GM12878 (cell line): ENCODE data around the gene TNNC2.

Experiments
- MTA3 ChIP-seq: IDR thresholded peaks from 2 replicates; pipeline ENCODE4 v1.6.1; 2012; ENCODE audit warnings: low read length, inconsistent platforms, borderline replicate concordance
- SIN3A ChIP-seq: IDR thresholded peaks from 2 replicates; pipeline ENCODE4 v1.6.1; 2012; ENCODE audit warnings: low read depth, low read length, improper control_type of control experiment
- SRF ChIP-seq, 2 experiments: IDR thresholded peaks; 2 replicates each; pipeline ENCODE4 v1.6.1; 2011; ENCODE audit warnings: low read depth in 2 of 2, low read length in 2 of 2, mild to moderate bottlenecking in 1 of 2, moderate library complexity in 1 of 2
- ZNF274 ChIP-seq: IDR thresholded peaks from one replicate; pipeline ENCODE4 v1.8.0; 2011; ENCODE audit not compliant: insufficient read length, insufficient read depth
- TF ChIP-seq, protein P1 (sequence below): fragments of 450-650 bp; IDR thresholded peaks from 2 replicates; pipeline ENCODE4 v1.6.1; 2014; ENCODE audit warnings: mild to moderate bottlenecking
- TF ChIP-seq, protein P2 (sequence below): IDR thresholded peaks from 2 replicates; pipeline ENCODE4 v1.6.1; 2012; ENCODE audit warnings: mild to moderate bottlenecking, low read depth, low read length
- TF ChIP-seq, protein P3 (sequence below), 3 experiments: IDR thresholded peaks in 2 of 3; conservative IDR thresholded peaks in 1 of 3; 2 replicates each; pipeline ENCODE4 v1.5.1; 2011; ENCODE audit warnings: low read depth in 3 of 3, low read length in 3 of 3, mild to moderate bottlenecking in 3 of 3, control low read depth in 2 of 3, moderate library complexity in 2 of 3, inconsistent platforms in 1 of 3, mixed read lengths in 1 of 3; ENCODE audit not compliant: control insufficient read depth in 2 of 3, insufficient read depth in 1 of 3; ENCODE audit errors: extremely low read depth in 1 of 3
- TF ChIP-seq, protein P4 (sequence below): fragments of 450-650 bp; formaldehyde crosslinking; IDR thresholded peaks from 2 replicates; pipeline ENCODE4 v1.5.0; 2022; ENCODE audit warnings: mild to moderate bottlenecking, missing genetic modification characterization

DNA sequence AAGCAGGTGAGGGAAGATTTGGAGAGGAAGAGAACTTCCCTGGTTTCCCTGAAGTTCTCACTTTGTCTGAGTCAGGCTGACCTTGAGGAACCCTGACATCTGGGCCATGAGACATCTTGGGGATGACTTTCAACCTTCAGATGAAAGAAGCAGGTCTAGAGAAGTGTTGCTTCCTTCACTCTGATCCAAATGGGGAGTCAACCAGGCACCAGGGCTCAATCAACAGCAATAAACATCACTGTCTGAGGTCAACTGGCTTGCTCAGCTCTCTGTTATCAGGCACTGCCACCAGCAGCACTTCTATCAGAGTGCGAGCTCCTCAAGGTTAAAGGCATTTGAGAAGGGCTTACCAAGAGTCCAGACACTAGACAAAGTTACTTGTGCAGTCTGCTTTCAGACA lies 23.8 kb upstream of the TNNC2 start:
- TF ChIP-seq SIN3A (no peak), MTA3 (no peak), ZNF274 (no peak), SRF (IDR thresholded peaks at IDR 0.05; ENCODE audit: low read depth in 2 of 2, low read length in 2 of 2) (no peak)
- TF ChIP-seq, protein P1, sequence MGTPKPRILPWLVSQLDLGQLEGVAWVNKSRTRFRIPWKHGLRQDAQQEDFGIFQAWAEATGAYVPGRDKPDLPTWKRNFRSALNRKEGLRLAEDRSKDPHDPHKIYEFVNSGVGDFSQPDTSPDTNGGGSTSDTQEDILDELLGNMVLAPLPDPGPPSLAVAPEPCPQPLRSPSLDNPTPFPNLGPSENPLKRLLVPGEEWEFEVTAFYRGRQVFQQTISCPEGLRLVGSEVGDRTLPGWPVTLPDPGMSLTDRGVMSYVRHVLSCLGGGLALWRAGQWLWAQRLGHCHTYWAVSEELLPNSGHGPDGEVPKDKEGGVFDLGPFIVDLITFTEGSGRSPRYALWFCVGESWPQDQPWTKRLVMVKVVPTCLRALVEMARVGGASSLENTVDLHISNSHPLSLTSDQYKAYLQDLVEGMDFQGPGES, result no peak
- TF ChIP-seq, protein P2, sequence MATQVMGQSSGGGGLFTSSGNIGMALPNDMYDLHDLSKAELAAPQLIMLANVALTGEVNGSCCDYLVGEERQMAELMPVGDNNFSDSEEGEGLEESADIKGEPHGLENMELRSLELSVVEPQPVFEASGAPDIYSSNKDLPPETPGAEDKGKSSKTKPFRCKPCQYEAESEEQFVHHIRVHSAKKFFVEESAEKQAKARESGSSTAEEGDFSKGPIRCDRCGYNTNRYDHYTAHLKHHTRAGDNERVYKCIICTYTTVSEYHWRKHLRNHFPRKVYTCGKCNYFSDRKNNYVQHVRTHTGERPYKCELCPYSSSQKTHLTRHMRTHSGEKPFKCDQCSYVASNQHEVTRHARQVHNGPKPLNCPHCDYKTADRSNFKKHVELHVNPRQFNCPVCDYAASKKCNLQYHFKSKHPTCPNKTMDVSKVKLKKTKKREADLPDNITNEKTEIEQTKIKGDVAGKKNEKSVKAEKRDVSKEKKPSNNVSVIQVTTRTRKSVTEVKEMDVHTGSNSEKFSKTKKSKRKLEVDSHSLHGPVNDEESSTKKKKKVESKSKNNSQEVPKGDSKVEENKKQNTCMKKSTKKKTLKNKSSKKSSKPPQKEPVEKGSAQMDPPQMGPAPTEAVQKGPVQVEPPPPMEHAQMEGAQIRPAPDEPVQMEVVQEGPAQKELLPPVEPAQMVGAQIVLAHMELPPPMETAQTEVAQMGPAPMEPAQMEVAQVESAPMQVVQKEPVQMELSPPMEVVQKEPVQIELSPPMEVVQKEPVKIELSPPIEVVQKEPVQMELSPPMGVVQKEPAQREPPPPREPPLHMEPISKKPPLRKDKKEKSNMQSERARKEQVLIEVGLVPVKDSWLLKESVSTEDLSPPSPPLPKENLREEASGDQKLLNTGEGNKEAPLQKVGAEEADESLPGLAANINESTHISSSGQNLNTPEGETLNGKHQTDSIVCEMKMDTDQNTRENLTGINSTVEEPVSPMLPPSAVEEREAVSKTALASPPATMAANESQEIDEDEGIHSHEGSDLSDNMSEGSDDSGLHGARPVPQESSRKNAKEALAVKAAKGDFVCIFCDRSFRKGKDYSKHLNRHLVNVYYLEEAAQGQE, result no peak
- TF ChIP-seq, protein P3, sequence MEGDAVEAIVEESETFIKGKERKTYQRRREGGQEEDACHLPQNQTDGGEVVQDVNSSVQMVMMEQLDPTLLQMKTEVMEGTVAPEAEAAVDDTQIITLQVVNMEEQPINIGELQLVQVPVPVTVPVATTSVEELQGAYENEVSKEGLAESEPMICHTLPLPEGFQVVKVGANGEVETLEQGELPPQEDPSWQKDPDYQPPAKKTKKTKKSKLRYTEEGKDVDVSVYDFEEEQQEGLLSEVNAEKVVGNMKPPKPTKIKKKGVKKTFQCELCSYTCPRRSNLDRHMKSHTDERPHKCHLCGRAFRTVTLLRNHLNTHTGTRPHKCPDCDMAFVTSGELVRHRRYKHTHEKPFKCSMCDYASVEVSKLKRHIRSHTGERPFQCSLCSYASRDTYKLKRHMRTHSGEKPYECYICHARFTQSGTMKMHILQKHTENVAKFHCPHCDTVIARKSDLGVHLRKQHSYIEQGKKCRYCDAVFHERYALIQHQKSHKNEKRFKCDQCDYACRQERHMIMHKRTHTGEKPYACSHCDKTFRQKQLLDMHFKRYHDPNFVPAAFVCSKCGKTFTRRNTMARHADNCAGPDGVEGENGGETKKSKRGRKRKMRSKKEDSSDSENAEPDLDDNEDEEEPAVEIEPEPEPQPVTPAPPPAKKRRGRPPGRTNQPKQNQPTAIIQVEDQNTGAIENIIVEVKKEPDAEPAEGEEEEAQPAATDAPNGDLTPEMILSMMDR (IDR thresholded peaks at IDR 0.05 in 2 of 3, conservative IDR thresholded peaks at IDR 0.05 in 1 of 3; ENCODE audit: control insufficient read depth in 2 of 3, extremely low read depth in 1 of 3, insufficient read depth in 1 of 3, low read depth in 3 of 3, low read length in 3 of 3), result no peak
- TF ChIP-seq, protein P4, sequence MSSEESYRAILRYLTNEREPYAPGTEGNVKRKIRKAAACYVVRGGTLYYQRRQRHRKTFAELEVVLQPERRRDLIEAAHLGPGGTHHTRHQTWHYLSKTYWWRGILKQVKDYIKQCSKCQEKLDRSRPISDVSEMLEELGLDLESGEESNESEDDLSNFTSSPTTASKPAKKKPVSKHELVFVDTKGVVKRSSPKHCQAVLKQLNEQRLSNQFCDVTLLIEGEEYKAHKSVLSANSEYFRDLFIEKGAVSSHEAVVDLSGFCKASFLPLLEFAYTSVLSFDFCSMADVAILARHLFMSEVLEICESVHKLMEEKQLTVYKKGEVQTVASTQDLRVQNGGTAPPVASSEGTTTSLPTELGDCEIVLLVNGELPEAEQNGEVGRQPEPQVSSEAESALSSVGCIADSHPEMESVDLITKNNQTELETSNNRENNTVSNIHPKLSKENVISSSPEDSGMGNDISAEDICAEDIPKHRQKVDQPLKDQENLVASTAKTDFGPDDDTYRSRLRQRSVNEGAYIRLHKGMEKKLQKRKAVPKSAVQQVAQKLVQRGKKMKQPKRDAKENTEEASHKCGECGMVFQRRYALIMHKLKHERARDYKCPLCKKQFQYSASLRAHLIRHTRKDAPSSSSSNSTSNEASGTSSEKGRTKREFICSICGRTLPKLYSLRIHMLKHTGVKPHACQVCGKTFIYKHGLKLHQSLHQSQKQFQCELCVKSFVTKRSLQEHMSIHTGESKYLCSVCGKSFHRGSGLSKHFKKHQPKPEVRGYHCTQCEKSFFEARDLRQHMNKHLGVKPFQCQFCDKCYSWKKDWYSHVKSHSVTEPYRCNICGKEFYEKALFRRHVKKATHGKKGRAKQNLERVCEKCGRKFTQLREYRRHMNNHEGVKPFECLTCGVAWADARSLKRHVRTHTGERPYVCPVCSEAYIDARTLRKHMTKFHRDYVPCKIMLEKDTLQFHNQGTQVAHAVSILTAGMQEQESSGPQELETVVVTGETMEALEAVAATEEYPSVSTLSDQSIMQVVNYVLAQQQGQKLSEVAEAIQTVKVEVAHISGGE (CRISPR knock-in tag), result no peak
